Measurements from ENCODE around the gene NARF.

Gene NARF

DNA sequence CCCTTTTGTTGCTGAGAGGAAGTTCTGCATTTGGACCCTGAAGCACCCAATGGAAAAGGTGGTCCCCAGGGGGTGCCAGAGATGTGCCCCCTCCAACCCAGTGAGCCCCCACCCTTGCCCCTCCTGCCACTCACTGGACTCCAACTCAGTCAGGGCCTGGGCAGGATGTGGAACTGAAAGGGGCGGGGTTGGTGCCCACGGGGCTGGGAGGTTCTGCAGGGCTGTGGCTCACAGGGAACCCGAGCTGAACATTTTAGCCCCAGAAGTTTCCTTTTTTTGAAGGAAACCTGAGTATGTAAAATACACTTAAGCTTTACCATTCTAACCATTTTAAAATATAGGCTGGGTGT is 24.4 kb upstream of the NARF start:
- no peak for DNase-seq

GRCh38 chr17:82435103-82435502 is 23.4 kb upstream of the NARF start:
- no peak for DNase-seq

GRCh38 chr17:82435601-82436583 is 22.6 kb upstream of the NARF start:
- no peak for DNase-seq

DNA sequence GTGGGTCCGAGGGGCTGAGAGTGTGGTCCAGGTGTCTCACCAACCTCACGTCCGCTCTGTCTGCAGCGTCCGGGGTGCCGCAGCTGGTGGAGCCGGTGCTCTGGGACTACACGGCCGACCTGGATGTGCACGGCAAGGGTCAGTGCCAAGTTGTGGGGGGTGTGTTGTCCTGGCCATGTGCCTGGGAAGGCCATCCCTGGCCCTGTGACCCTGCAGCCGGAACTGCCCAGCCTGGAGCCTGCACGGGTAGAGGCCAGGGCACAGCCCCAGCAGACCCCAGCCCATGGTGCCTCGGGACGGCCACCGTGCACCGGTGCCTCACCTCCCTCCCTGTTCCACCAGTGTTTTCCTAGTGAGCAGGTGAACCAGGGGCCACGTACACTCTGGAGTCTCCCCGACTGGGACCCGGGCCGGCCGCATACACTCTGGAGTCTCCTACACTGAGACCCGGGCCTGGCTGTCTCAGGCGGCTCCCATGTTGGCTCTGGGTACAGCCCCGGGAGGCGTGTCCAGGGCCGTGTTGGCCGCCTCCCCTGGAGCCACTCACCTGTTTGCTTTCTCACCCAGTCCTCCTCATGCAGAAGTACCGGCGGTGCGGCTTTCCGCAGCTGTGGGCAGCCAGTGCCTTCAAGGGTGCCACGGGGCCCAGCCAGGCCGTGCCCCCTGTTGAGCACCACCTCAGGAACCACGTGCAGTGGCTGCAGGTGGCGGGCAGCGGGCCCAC is 21.8 kb upstream of the NARF start:
- DNase-seq: no peak

DNA sequence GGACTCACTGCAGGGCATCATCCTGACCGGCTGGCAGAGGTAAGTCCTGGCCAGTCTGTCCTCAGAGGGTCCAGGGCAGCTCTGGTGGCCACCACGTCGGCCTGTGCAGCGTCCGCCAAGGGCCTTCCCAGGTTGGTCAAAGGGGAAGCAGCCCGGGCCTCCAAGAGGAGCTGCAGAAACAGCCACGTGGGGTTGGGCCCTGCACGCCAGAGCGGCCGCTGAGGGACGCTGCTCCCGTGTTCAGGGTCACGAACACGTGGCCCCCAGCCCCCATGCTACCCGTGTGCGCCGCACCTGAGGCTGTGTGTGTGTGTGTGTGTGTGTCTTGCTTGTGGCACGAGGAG is 21.2 kb upstream of the NARF start:
- DNase-seq: no peak

- DNase-seq: no peak
Observed at GRCh38 chr17:82438401-82439193, 19.9 kb upstream of the NARF start.

- no peak for DNase-seq
Observed at GRCh38 chr17:82439194-82439828, 19.2 kb upstream of the NARF start.

- DNase-seq: no peak
Observed at GRCh38 chr17:82439829-82440365, 18.6 kb upstream of the NARF start.

GRCh38 chr17:82440469-82440981 is 18.0 kb upstream of the NARF start:
- no peak for DNase-seq

- DNase-seq: no peak
Observed at GRCh38 chr17:82440991-82441627, 17.4 kb upstream of the NARF start.

GRCh38 chr17:82441691-82442487 is 16.7 kb upstream of the NARF start:
- no peak for DNase-seq

DNA sequence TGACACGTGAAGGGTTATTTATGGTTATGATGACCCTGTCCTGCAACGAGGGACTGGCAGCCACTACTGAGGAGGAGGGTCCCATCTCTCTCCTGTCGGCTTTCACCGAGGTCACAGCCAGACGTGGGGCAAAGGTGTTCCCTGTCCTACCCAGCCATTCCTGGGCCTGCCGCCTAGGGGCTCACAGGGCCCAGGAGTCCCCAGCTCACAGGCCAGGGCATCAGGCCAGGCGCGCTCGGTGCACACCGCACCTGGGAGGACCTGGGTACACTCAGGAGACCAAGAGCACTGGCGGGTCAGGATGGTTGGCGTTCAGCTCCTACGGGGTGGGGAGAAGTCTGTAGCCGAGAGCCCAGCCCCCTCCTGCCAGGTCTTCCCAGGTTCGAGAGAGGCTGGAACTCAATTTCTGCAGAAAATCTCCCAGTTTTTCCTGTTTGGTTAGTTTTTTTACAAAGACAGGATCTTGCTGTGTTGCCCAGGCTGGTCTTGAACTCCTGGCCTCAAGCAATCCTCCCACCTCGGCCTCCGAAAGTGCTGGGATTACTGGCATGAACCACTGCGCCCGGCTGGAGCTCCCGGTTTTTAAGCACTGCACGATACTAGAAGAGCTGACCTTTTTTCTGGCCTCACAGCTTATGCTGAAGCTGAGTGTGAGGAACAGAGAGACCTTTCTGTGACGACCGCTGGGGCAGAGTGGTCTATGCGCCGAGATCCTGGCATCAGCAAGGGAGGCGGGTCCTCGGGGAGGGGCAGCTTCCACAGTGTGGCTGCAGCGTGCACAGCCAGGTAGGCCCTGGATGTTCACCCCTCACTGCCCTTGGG is 15.7 kb upstream of the NARF start:
- DNase-seq: no peak

GRCh38 chr17:82443465-82444283 is 14.9 kb upstream of the NARF start:
- DNase-seq: no peak

DNA sequence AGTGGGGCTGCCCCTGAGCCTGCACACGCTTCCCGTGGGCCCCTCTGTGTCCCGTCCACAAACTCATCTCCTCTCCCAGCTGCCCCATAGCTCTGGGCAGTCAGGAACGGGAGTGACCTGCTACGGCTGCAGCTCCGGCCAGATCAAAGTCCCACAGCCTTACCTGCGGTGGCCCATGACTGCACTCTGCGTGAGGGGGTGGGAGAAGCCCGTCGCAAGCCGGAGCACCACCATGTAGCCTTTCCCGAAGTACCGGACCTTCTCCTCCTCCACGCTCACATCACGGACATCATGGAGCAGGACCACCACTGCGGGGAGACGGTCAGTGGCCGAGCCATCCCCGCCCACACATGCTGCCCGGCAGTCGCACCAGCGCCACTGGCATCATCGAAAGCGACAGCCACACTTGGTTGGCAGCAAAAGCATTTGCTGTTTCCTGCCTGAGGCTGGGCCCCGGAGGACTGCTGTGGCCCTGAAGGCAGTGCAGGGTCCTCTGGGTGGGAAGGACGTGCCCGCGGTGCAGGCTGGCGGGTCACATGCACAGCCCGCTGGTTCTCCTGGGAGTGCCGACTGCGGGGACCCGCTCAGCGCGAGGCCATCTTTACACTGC is 14.2 kb upstream of the NARF start:
- DNase-seq: no peak

GRCh38 chr17:82444941-82445521 is 13.5 kb upstream of the NARF start:
- DNase-seq: no peak

GRCh38 chr17:82445542-82445941 is 13.0 kb upstream of the NARF start:
- no peak for DNase-seq

DNA sequence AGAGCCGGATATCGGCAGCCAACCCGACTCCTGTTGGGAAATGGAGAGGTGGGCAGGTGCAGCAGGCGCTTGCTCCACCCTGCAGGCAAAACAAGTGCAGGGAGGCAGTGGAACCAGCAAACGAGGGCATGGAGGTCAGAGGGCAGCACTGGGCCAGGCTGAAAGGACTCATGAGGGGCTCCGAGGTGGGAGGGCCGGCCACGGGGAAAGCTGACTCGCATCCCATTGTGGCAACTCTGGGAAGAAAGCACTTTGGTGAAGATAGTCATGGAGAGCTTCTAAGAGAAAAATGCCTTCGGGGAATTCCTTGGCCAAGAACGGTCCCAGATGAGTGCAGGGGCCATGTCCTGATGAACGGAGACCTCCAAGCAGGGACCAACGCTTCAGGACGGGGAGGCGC is 12.4 kb upstream of the NARF start:
- no peak for DNase-seq

DNA sequence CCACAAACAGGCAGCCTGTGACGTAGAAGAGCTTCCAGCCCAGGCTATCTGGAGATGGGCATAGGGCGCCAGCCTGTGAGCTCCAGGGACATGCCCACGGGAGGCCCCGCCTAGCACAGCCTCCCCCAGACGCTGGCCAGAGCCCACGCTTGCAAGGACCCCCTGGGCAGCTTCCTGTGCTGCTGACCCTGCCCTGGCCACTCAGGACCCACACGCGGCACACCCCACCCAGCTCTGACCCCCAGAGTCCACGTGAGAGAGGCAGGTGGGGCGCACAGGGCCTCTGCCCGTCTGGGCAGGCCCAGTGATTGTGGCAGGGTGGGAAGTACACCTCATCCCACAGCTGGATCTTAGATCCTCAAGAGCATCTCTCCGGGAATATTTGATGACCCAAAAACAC is 11.9 kb upstream of the NARF start:
- no peak for DNase-seq

Data from cortex of kidney (tissue), 1 donor.